HepG2 (cell line): ENCODE data around the gene ATP6V0A1. TPM values are rescaled to one million over a fixed set of nuclear protein-coding genes. Genes with fewer than 3 reads are reported as not detected.

Experiments used
- BHLHE40 ChIP-seq: IDR thresholded peaks from 2 replicates; pipeline ENCODE4 v1.6.1; 2011; ENCODE audit warnings: low read length, improper control_type of control experiment
- BRF2 ChIP-seq: sonication (generic); formaldehyde crosslinking; IDR thresholded peaks from 2 replicates; pipeline ENCODE4 v1.8.1; 2022; ENCODE audit warnings: mild to moderate bottlenecking, missing genetic modification reagents
- GATAD2A ChIP-seq: IDR thresholded peaks from 2 replicates; pipeline ENCODE4 v1.6.1; 2016
- HNF1A ChIP-seq, 2 experiments: sonication (generic) in 1 of 2; formaldehyde crosslinking in 1 of 2; IDR thresholded peaks; 2 replicates each; pipeline versions ENCODE4 v1.4.0 to v1.6.1; 2016 to 2020; ENCODE audit warnings: borderline replicate concordance in 1 of 2, low read depth in 1 of 2, mild to moderate bottlenecking in 1 of 2, missing genetic modification reagents in 1 of 2
- IRF2 ChIP-seq: IDR thresholded peaks from 2 replicates; pipeline ENCODE4 v1.6.1; 2018; ENCODE audit warnings: missing genetic modification reagents, missing compliant biosample characterization
- KDM4B ChIP-seq: sonication (generic); formaldehyde crosslinking; IDR thresholded peaks from 2 replicates; pipeline ENCODE4 v1.4.0; 2020; ENCODE audit warnings: missing genetic modification reagents
- MIER2 ChIP-seq: IDR thresholded peaks from 2 replicates; pipeline ENCODE4 v1.6.1; 2016; ENCODE audit warnings: missing biosample characterization, missing genetic modification reagents
- MIXL1 ChIP-seq: IDR thresholded peaks from 2 replicates; pipeline ENCODE4 v1.6.1; 2016
- MXD3 ChIP-seq: IDR thresholded peaks from 2 replicates; pipeline ENCODE4 v1.6.1; 2016; ENCODE audit warnings: mild to moderate bottlenecking, missing biosample characterization, missing genetic modification reagents
- MYC ChIP-seq: sonication (generic); formaldehyde crosslinking; IDR thresholded peaks from 2 replicates; pipeline ENCODE4 v1.9.0; 2021; ENCODE audit warnings: missing genetic modification reagents, borderline replicate concordance
- NBN ChIP-seq: fragments of 450-650 bp; conservative IDR thresholded peaks from 2 replicates; pipeline ENCODE4 v1.6.1; 2017
- RARG ChIP-seq: sonication (generic); formaldehyde crosslinking; IDR thresholded peaks from 2 replicates; pipeline ENCODE4 v1.4.0; 2020; ENCODE audit warnings: low read depth, mild to moderate bottlenecking, missing genetic modification reagents
- SMYD3 ChIP-seq: sonication (generic); formaldehyde crosslinking; IDR thresholded peaks from 2 replicates; pipeline ENCODE4 v1.8.1; 2023; ENCODE audit warnings: mild to moderate bottlenecking, missing genetic modification reagents
- SP2 ChIP-seq: sonication (generic); formaldehyde crosslinking; IDR thresholded peaks from 2 replicates; pipeline ENCODE4 v1.5.1; 2020; ENCODE audit warnings: mild to moderate bottlenecking, missing genetic modification reagents
- TBX2 ChIP-seq: sonication (generic); formaldehyde crosslinking; IDR thresholded peaks from 2 replicates; pipeline ENCODE4 v1.5.0; 2020; ENCODE audit warnings: missing genetic modification reagents, mild to moderate bottlenecking, borderline replicate concordance
- ZBTB10 ChIP-seq: sonication (generic); formaldehyde crosslinking; IDR thresholded peaks from 2 replicates; pipeline ENCODE4 v1.4.0; 2020; ENCODE audit warnings: missing genetic modification reagents, borderline replicate concordance
- ZBTB39 ChIP-seq: sonication (generic); formaldehyde crosslinking; IDR thresholded peaks from 2 replicates; pipeline ENCODE4 v1.5.0; 2020; ENCODE audit warnings: missing genetic modification reagents
- ZNF33B ChIP-seq: sonication (generic); formaldehyde crosslinking; IDR thresholded peaks from 2 replicates; pipeline ENCODE4 v1.5.1; 2020; ENCODE audit warnings: mild to moderate bottlenecking, missing genetic modification reagents
- ZNF549 ChIP-seq: sonication (generic); formaldehyde crosslinking; IDR thresholded peaks from 2 replicates; pipeline ENCODE4 v1.5.0; 2020; ENCODE audit warnings: missing genetic modification reagents
- polyA plus RNA-seq, 8 experiments: library from polyadenylated mRNA; depleted of rRNA in 3 of 8; stranded (reverse) in 7 of 8; unstranded in 1 of 8; fragments of >200 nt; fragmentation: Illumina TruSeq in 4 of 8; extraction: Trizol in 4 of 8; gene quantifications; 2 replicates each; pipeline versions ENCODE4 v1.2.1 to v1.2.3, GENCODE V29; 2011 to 2016; ENCODE audit warnings: low read depth in 4 of 8, missing spikeins in 1 of 8, mixed read lengths in 1 of 8; ENCODE audit not compliant: insufficient read depth in 1 of 8
- total RNA-seq, 5 experiments: library from RNA; depleted of rRNA; stranded (reverse); fragments of >200 nt; fragmentation: Illumina TruSeq; extraction: Trizol; gene quantifications; 2 replicates each; pipeline ENCODE4 v1.2.3, GENCODE V29; 2016; ENCODE audit warnings: low read depth in 1 of 5

Gene ATP6V0A1
- total and polyA plus RNA-seq, 2 of the 13 experiments (the other 11 are each of a cell fraction or from before 2014, with no cell fraction given): 27.9 to 54.1 TPM

- TF ChIP-seq ZNF549 (CRISPR knock-in tag): no peak
- peak; percentile 85 for TF ChIP-seq GATAD2A (CRISPR knock-in tag)
- no peak for TF ChIP-seq HNF1A (IDR thresholded peaks at IDR 0.05; ENCODE audit: low read depth)
- TF ChIP-seq HNF1A (CRISPR knock-in tag; IDR thresholded peaks at IDR 0.05; ENCODE audit: borderline replicate concordance): peak; percentile 62; the same call in 1 of the 2 replicates
- TF ChIP-seq ZBTB10 (CRISPR knock-in tag): no peak; the same call in 1 of the 2 replicates
- peak; percentile 65; the same call in 1 of the 2 replicates for TF ChIP-seq IRF2 (CRISPR knock-in tag)
- peak; percentile 35; the same call in 1 of the 2 replicates for TF ChIP-seq MIXL1 (CRISPR knock-in tag)
- TF ChIP-seq NBN: no peak
- TF ChIP-seq SMYD3 (CRISPR knock-in tag): no peak
- TF ChIP-seq ZNF33B: no peak; the same call in 1 of the 2 replicates
- peak; percentile 54; the same call in 1 of the 2 replicates for TF ChIP-seq KDM4B (CRISPR knock-in tag)
- no peak for TF ChIP-seq RARG (CRISPR knock-in tag)
- peak; percentile 66; the same call in 1 of the 2 replicates for TF ChIP-seq MIER2 (CRISPR knock-in tag)
- TF ChIP-seq ZBTB39 (CRISPR knock-in tag): no peak
- peak; percentile 25; the same call in 1 of the 2 replicates for TF ChIP-seq MXD3
- peak; percentile 3; the same call in 1 of the 2 replicates for TF ChIP-seq TBX2 (CRISPR knock-in tag)
- 0 out of 2 replicates have a peak, but pooled peaks have one; percentile 80 for TF ChIP-seq BRF2
- peak; percentile 63 for TF ChIP-seq BHLHE40
- peak; percentile 44; the same call in 1 of the 2 replicates for TF ChIP-seq SP2 (CRISPR knock-in tag)
- TF ChIP-seq MYC (CRISPR knock-in tag): peak; percentile 97
These were observed at the start of gene ATP6V0A1 (continued) for GRCh38 chr17:42458497-42459255.
